Esophagus muscularis mucosa (tissue), 3 donors: ENCODE measurements around the gene TEX48.

Experiments
- CTCF ChIP-seq, 3 experiments: fragments of 200-600 bp in 2 of 3; fragments of 450-650 bp in 1 of 3; sonication (generic) in 2 of 3; IDR thresholded peaks; one replicate each; pipeline ENCODE4 v1.5.1; 2017 to 2019; ENCODE audit warnings: antibody characterized with exemption in 3 of 3, mild to moderate bottlenecking in 2 of 3, moderate library complexity in 1 of 3
- POLR2A ChIP-seq: fragments of 450-650 bp; IDR thresholded peaks from one replicate; pipeline ENCODE4 v1.6.1; 2017; ENCODE audit warnings: antibody characterized with exemption, moderate library complexity, mild to moderate bottlenecking, low read depth

GRCh38 chr9:114718801-114719221, 36.8 kb upstream of the TEX48 start:
- TF ChIP-seq CTCF (IDR thresholded peaks at IDR 0.05) (no peak), POLR2A (no peak)
